ENCODE results near the gene OGG1.

Gene OGG1

GRCh38 chr3:9749645-9750555, at the start of gene OGG1:
Gene OGG1 (plus strand): TSS chr3:9749952. CDS start chr3:9750287, 335 bp downstream.
- DNase-seq (ENCODE audit: low read depth in 2 of 2), result peak; percentile 93 to 96

GRCh38 chr3:9700536-9700935, 49.2 kb upstream of the OGG1 start:
- DNase-seq (ENCODE audit: low read depth in 2 of 2), result no peak

- no peak for DNase-seq (ENCODE audit: low read depth in 2 of 2)
These were observed 48.7 kb upstream of the OGG1 start for GRCh38 chr3:9701006-9701405.

- DNase-seq (ENCODE audit: low read depth in 2 of 2), result no peak
These were observed 48.0 kb upstream of the OGG1 start for GRCh38 chr3:9701711-9702110.

- no peak for DNase-seq (ENCODE audit: low read depth in 2 of 2)
These were observed 46.5 kb upstream of the OGG1 start for GRCh38 chr3:9703240-9703639.

- DNase-seq (ENCODE audit: low read depth in 2 of 2), result no peak
These were observed 45.9 kb upstream of the OGG1 start, which contains the start of gene CPNE9 for GRCh38 chr3:9703736-9704346. Gene CPNE9 (plus strand): TSS chr3:9703833. CDS start chr3:9703997, 164 bp downstream.

GRCh38 chr3:9704347-9705322, 45.1 kb upstream of the OGG1 start:
- DNase-seq (ENCODE audit: low read depth in 2 of 2), result no peak

GRCh38 chr3:9710174-9710739, 39.5 kb upstream of the OGG1 start:
- no peak for DNase-seq (ENCODE audit: low read depth in 2 of 2)

- no peak for DNase-seq (ENCODE audit: low read depth in 2 of 2)
These were observed 37.3 kb upstream of the OGG1 start for GRCh38 chr3:9712415-9712814.

GRCh38 chr3:9713142-9713541, 36.6 kb upstream of the OGG1 start:
- DNase-seq (ENCODE audit: low read depth in 2 of 2), result no peak

GRCh38 chr3:9715136-9715535, 34.6 kb upstream of the OGG1 start:
- no peak for DNase-seq (ENCODE audit: low read depth in 2 of 2)

GRCh38 chr3:9715764-9716437, 33.9 kb upstream of the OGG1 start:
- DNase-seq (ENCODE audit: low read depth in 2 of 2), result no peak

GRCh38 chr3:9716801-9717555, 32.8 kb upstream of the OGG1 start:
- no peak for DNase-seq (ENCODE audit: low read depth in 2 of 2)

GRCh38 chr3:9717563-9717962, 32.2 kb upstream of the OGG1 start:
- DNase-seq (ENCODE audit: low read depth in 2 of 2), result no peak

- no peak for DNase-seq (ENCODE audit: low read depth in 2 of 2)
These were observed 31.6 kb upstream of the OGG1 start for GRCh38 chr3:9718118-9718517.

GRCh38 chr3:9721015-9721699, 28.6 kb upstream of the OGG1 start:
- no peak for DNase-seq (ENCODE audit: low read depth in 2 of 2)

GRCh38 chr3:9721700-9722060, 28.1 kb upstream of the OGG1 start:
- no peak for DNase-seq (ENCODE audit: low read depth in 2 of 2)

- DNase-seq (ENCODE audit: low read depth in 2 of 2), result no peak
These were observed 23.8 kb upstream of the OGG1 start for GRCh38 chr3:9725775-9726515.

- DNase-seq (ENCODE audit: low read depth in 2 of 2), result peak in 1 of 2 experiments; percentile 46
These were observed 22.6 kb upstream of the OGG1 start for GRCh38 chr3:9727041-9727595.
